SK-N-SH treated with all-trans-retinoic acid at 6 μM for 48 hours (cell line): ENCODE results near the gene SEC14L2.

Experiments
- ARNTL ChIP-seq: fragments of 450-650 bp; formaldehyde crosslinking; IDR thresholded peaks from 2 replicates; pipeline ENCODE4 v1.5.0; 2020; ENCODE audit warnings: low read depth, mild to moderate bottlenecking, moderate library complexity, borderline replicate concordance
- ISL1 ChIP-seq: fragments of 250-450 bp; sonication (Bioruptor Pico); IDR thresholded peaks from 2 replicates; pipeline ENCODE4 v2.1.2; 2022; ENCODE audit warnings: mild to moderate bottlenecking, moderate library complexity
- RARB ChIP-seq: fragments of 250-450 bp; sonication (Bioruptor Pico); IDR thresholded peaks from 2 replicates; pipeline ENCODE4 v1.8.0; 2021; ENCODE audit warnings: mild to moderate bottlenecking, moderate library complexity
- ZNF8 ChIP-seq: fragments of 450-650 bp; formaldehyde crosslinking; IDR thresholded peaks from 2 replicates; pipeline ENCODE4 v1.5.0; 2020; ENCODE audit warnings: mild to moderate bottlenecking, moderate library complexity
- TF ChIP-seq, protein P1 (sequence below): fragments of 250-450 bp; sonication (Bioruptor Pico); IDR thresholded peaks from 2 replicates; pipeline ENCODE4 v1.5.1; 2020; ENCODE audit warnings: low read depth, mild to moderate bottlenecking, moderate library complexity
- TF ChIP-seq, protein P2 (sequence below): fragments of 250-450 bp; sonication (Bioruptor Pico); IDR thresholded peaks from 2 replicates; pipeline ENCODE4 v1.5.0; 2020; ENCODE audit warnings: mild to moderate bottlenecking, moderate library complexity

DNA sequence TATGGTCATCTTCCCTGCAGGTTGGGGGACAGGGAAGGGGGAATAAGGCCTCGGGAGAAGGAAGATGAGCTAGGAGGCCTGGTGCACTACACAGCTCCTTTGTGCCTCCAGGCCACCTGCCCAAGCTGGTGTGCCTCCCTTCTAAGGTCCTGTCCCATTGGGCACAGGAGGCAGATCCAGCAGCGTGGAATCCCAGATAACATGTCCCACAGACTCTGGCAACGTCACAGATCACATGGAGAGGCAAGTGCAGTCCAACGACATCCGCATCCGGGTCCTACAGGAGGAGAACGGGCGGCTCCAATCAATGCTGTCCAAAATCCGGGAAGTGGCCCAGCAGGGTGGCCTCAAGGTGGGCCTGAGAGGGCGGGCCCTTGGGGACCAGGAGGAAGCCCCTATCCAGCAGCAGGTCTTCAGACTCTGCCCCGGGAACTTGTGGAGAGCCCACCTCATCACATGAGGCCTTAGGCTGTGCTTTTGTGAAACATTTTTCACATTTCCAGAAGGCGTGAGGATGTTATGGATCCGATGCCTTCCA is 21.4 kb upstream of the SEC14L2 start:
- no peak for TF ChIP-seq ISL1 (CRISPR knock-in tag)
- TF ChIP-seq ZNF8 (CRISPR knock-in tag) = no peak
- TF ChIP-seq ARNTL (CRISPR knock-in tag) = no peak
- TF ChIP-seq RARB (CRISPR knock-in tag) = no peak
- TF ChIP-seq, protein P1, sequence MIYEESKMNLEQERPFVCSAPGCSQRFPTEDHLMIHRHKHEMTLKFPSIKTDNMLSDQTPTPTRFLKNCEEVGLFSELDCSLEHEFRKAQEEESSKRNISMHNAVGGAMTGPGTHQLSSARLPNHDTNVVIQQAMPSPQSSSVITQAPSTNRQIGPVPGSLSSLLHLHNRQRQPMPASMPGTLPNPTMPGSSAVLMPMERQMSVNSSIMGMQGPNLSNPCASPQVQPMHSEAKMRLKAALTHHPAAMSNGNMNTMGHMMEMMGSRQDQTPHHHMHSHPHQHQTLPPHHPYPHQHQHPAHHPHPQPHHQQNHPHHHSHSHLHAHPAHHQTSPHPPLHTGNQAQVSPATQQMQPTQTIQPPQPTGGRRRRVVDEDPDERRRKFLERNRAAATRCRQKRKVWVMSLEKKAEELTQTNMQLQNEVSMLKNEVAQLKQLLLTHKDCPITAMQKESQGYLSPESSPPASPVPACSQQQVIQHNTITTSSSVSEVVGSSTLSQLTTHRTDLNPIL = no peak
- TF ChIP-seq, protein P2, sequence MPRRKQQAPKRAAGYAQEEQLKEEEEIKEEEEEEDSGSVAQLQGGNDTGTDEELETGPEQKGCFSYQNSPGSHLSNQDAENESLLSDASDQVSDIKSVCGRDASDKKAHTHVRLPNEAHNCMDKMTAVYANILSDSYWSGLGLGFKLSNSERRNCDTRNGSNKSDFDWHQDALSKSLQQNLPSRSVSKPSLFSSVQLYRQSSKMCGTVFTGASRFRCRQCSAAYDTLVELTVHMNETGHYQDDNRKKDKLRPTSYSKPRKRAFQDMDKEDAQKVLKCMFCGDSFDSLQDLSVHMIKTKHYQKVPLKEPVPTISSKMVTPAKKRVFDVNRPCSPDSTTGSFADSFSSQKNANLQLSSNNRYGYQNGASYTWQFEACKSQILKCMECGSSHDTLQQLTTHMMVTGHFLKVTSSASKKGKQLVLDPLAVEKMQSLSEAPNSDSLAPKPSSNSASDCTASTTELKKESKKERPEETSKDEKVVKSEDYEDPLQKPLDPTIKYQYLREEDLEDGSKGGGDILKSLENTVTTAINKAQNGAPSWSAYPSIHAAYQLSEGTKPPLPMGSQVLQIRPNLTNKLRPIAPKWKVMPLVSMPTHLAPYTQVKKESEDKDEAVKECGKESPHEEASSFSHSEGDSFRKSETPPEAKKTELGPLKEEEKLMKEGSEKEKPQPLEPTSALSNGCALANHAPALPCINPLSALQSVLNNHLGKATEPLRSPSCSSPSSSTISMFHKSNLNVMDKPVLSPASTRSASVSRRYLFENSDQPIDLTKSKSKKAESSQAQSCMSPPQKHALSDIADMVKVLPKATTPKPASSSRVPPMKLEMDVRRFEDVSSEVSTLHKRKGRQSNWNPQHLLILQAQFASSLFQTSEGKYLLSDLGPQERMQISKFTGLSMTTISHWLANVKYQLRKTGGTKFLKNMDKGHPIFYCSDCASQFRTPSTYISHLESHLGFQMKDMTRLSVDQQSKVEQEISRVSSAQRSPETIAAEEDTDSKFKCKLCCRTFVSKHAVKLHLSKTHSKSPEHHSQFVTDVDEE (CRISPR knock-in tag) = no peak
